Fibroblast of villous mesenchyme (primary cell): ENCODE measurements around the gene AFTPH. TPM values are rescaled to one million over a fixed set of nuclear protein-coding genes. Genes with fewer than 3 reads are reported as not detected.

Source experiments
- DNase-seq: peaks from one replicate; pipeline ENCODE4 v3.0.0-alpha.2; 2010; ENCODE audit warnings: low read depth
- H3K4me3 ChIP-seq: 2 replicates; pipeline ENCODE4 v1.5.1; 2011; ENCODE audit warnings: low read depth, mild to moderate bottlenecking, low read length
- total RNA-seq: library from RNA; depleted of rRNA; stranded (reverse); fragments of >200 nt; gene quantifications from 2 replicates; pipeline ENCODE4 v1.2.3, GENCODE V29; 2012
- TF ChIP-seq, protein P1 (sequence below): IDR thresholded peaks from 2 replicates; pipeline ENCODE4 v1.5.1; 2012; ENCODE audit warnings: low read depth, mild to moderate bottlenecking, low read length; ENCODE audit not compliant: insufficient read depth

The AFTPH gene
- total RNA-seq, 1 donor, result 40.2 TPM

DNA sequence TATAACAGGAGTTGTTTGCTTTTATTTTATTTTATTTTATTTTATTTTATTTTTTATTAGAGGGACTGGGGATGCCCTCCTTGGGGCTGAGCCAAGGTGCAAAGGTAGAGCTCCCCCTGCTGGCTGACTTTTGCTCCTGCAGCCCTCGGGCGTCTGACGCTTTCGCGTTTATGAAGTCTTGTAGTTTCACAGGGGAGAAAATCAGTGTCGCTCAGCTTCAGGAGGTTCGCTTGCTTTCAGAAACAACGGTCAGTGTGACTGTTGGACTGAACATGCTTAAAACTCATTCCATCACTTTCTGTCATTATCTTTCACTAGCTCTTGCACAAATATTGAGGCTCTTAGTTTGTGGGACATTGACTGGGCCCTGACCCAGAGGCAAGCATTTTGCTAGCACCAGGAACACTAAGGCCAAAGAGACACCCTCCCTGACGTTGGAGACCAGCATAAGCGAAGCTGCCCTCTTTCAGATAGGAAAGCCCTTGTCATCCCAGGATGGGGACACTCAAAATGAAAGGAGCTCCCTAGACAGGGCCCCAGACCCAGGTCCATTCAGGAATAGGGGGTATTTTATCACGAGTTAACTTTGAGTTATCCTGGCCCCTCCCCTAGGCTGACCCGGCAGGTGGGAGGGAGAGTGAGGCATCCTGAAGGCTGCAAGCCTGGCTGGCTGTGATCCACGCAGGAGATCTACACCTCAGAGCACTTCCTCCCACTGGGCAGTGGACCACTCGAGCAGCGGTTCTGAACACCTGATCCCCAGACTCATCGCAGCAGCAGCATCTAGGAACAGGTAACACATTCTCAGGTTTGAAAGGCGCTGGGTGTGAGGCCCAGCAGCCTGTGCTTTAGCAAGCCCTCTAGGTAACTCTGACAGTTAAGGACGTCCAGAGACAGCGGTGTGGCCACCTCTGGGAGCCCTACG is 35.8 kb upstream of the AFTPH start:
- H3K4me3 ChIP-seq, result no peak overlapping the region
- peak; percentile 59 for DNase-seq
- TF ChIP-seq, protein P1, sequence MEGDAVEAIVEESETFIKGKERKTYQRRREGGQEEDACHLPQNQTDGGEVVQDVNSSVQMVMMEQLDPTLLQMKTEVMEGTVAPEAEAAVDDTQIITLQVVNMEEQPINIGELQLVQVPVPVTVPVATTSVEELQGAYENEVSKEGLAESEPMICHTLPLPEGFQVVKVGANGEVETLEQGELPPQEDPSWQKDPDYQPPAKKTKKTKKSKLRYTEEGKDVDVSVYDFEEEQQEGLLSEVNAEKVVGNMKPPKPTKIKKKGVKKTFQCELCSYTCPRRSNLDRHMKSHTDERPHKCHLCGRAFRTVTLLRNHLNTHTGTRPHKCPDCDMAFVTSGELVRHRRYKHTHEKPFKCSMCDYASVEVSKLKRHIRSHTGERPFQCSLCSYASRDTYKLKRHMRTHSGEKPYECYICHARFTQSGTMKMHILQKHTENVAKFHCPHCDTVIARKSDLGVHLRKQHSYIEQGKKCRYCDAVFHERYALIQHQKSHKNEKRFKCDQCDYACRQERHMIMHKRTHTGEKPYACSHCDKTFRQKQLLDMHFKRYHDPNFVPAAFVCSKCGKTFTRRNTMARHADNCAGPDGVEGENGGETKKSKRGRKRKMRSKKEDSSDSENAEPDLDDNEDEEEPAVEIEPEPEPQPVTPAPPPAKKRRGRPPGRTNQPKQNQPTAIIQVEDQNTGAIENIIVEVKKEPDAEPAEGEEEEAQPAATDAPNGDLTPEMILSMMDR, result peak; percentile 86

DNA sequence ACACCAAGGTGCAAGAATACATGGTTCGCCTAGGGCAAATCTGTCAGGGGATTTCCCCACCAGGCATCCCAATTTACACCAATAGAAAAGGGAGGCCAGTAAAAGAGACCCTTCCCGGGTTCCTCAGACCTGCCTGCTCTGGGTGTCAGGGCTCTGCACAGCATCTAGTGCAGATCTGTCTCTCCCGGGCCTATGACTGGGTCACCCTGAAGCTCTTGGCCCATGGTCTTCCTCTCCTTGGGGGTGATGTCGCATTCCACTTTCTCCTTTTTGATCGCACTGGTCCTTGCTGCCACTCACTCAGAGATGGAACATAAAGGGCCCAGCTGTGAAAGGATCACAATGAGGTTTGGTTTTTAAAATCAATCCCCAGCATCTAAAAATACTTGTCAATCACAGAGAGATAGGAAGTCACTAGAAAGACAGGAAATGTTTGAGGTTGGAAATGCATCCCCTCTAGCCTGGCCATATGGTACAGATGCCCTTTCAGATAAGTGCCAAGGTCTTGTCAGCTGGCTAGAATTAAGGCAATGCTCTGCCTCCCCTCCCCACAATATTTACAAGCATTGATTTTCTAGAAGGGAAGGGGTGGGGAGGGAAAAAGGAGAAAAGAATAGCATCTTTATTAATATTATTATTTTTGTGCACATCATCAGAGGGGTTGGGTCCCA is 34.9 kb upstream of the AFTPH start:
- TF ChIP-seq, protein P1, result no peak
- H3K4me3 ChIP-seq, result no peak overlapping the region
- DNase-seq, result no peak

DNA sequence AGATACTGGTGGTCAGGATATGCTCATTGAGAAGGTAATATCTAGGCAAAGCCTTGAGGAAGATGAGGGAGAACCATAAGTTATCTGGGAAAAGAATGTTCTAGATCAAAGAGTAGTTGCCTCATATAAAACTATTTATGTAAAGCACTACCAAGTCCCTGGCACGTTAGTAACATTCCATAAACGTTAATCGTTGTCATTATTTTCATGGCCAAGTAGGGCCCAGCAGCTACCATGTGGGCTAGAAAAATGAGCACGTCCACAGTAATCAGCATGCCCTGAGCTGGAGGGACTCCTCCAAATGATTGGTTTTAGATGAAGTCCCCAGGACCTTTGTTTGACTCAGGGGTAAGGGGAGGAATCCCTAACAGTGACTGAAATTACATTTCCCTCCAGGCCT is 32.7 kb upstream of the AFTPH start:
- TF ChIP-seq, protein P1, result no peak
- no peak overlapping the region for H3K4me3 ChIP-seq
- no peak for DNase-seq

DNA sequence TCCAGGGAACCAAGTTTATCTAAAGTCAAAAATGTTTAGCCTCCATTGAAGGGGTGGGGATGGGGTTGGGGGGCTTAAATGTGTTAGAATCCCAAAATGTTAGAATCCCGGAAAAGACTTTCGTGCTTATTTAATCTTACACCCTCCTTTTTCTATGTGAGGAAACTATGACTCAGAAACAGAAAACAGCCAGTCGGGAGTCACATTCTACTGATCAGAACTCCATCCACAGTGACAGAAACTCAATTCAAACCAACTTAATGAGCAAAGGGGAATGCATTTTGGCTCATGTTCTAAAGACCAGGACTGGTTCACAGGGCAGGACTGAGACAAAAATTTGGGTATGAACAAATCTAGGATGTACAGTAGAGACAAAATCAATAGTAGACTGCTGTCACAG is 31.9 kb upstream of the AFTPH start:
- TF ChIP-seq, protein P1, result no peak
- DNase-seq, result no peak

DNA sequence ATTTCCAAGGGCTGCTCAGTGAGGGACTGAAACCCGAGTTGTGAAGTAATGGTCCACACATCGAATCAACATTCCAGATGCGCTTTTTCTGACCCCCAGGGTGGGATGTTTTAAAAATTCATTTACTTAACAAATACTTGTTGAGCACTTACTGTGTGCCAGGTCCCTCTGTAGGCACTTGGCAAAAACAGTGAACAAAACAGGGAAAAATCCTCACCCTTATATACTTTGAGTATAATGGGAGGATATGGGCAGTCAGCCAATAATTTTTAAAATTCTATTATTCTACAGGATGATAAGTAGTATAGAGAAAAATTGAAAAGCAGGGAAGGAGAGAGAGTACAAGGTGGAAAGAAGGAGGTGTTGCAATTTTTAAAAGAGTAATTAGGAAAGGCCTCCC is 31.3 kb upstream of the AFTPH start:
- DNase-seq, result no peak
- TF ChIP-seq, protein P1, result no peak
- no peak overlapping the region for H3K4me3 ChIP-seq

More for the DNA sequence above, 31.9 kb upstream of the AFTPH start:
- no peak overlapping the region for H3K4me3 ChIP-seq

DNA sequence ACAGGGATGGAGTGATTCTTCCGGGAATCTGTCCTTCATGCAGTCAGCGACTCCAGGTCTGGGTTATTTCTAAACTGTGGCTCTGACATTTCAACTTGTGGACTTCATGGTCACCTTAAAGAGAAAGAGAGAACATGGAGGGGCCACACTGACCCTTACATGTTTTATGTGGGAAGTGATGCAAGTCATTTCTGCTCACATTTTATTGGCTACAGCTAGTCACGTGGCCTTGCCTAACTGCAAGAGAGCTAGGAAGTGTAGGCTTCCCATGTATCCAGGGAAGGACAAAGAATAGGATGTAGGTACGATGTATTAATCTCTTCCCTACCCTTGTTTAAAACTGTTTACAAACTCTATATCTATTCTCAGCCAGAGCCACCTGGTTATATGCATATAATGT is 30.3 kb upstream of the AFTPH start:
- TF ChIP-seq, protein P1, result no peak
- no peak overlapping the region for H3K4me3 ChIP-seq
- peak; percentile 8 for DNase-seq
